DMS153 treated with DMSO at 0.1 percent for 48 hours (cell line): ENCODE measurements around the gene PHC3.
"Not testable (repeated sequence)": the region's sequence is repeated elsewhere in the genome, so short reads cannot be mapped to it uniquely, and the experiment has no call there.

Experiments
- DNase-seq: peaks from one replicate; lab custom pipeline; 2025; ENCODE audit not compliant: unreplicated experiment; lab: John Stamatoyannopoulos, UW

The PHC3 gene

DNA sequence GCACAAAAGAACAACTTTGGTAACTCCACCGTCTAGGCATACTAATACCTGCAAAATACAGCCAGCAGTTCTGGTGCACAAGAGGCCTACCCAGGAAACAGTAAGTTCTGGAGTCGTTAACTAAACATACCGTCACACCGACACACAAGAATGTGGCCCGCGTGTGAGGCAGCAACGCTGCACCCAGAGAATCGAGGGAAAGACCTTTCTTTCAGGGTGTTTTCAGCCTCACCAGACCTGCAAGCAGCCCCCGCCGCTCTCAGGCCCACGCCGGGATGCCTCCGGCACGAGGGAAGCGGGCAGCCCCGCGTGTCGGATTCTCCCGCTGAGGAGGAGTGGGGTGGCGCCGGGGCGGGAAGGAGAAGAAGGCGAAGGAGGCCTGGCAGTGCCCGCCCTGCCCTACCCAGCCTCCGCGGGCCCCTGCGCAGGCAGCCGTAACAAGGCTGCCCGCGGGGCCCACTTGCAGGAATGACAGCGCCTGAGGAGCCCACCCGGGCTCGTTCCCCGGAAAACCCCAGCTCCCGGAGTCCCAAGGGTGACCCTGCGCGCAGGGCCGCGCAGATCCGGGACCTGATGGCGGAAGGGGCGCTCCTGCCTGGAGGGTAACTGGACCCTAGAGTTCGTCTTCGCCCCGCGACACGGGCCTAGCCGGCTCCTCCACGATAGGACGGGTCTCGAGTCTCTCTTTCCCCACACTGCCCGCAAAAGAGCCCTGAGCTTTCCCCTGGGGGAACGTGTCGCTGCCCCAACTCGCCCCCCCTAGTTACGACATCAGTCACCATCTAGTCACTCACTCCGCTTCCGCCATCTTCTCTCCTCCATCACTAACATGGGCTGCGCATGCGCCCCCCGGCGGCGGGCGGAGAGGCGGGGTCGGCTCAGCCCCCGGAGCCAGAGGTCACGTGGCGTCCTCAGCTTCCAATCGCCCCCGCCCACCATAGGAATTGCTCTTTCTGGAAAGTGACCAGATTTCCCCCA lies at the start of gene PHC3:
Gene PHC3 (minus strand): TSS at position 826 of the 978 bp plus-strand sequence. CDS start 18 bp downstream, at position 808.
- DNase-seq: peak; percentile 88

GRCh38 chr3:170228093-170228766 lies 46.7 kb upstream of the PHC3 start:
- DNase-seq: no peak

DNA sequence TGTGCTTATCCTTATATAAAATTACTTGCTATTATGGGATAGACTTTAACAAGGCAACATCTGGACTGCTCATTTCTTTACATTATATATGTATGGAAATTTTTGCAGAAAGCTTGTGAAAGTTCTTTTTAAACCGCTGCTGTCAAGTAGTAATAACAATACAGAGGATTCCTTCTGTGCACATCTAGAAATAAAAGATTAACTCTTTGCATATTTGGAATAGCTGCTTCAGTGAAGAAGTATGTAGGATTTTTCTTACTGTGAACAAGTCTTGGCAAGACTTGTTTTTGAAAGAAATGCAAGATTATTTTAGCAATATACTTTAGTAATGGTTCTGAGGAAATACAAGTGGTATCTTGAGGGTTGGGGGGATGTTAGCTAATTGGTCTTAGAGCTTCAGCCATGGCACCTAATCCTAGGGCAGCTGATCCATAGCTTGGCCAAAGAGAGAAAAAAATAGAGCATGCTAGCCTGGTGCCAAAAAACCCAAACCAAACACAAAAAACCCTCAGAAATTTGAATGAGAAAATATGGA lies 45.0 kb upstream of the PHC3 start:
- no peak for DNase-seq

DNA sequence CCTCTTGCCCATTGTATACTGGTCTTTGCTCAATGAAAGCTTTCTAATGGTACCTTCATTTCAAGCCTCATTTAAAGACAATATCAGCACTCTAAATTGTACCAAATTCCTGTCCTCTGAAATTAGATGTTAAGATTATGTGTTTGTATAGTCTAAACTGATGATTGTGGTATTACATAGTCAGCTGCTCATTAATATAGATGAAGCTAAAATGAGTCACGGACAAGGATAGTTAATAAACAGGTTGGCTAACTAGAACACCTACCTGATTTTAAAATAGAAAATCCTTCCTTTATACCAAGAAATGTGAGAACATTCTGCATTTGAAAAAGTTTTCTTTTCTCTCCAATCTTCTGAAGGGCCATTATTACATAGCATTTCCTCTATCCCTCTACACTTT lies 43.6 kb upstream of the PHC3 start:
- no peak for DNase-seq

DNA sequence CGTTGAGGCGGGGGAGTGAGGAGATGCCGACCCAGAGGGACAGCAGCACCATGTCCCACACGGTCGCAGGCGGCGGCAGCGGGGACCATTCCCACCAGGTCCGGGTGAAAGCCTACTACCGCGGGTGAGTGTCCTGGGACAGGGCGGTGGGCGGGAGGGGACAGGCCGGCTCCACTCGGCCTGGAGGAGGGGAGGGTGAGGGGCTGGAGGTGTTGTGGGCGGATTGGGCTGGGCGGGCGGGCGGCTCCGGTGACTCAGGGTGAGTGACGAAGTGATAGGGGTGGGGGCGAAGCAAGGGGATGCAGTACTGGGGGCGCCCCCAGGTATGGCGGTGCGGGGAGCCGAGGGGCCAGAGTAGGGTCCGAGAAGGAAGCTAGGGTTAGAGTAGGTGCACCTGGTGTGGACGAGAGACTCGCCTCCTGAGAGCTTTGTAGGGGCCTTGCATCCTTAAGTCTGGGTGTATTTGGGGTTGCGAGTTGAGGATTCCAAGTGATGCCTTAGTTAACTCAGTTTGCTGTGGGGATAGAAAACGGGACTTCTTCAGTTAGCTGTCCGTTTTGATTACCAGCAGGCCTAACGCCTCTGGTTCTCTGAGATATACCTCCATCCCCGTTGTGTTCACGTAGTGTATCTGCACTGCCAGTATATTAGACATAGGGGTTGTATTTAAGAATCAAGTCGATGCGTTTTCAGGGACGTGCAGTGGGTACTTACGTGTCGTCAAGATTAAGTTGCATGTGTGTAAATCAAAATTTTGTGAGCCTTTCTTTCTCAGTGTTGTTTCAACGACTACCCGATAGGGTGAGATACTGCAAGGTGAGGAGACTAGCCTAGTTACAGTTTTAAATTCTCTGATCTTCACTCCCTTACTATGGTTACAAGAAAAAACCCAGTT lies 41.4 kb upstream of the PHC3 start:
- DNase-seq: peak; percentile 8

- DNase-seq: peak; percentile 94
These were observed 40.6 kb upstream of the PHC3 start, which contains the start of gene PRKCI for GRCh38 chr3:170221924-170222646. TSS of gene PRKCI (plus strand) at chr3:170222424. CDS start at chr3:170222670, 246 bp downstream.

DNA sequence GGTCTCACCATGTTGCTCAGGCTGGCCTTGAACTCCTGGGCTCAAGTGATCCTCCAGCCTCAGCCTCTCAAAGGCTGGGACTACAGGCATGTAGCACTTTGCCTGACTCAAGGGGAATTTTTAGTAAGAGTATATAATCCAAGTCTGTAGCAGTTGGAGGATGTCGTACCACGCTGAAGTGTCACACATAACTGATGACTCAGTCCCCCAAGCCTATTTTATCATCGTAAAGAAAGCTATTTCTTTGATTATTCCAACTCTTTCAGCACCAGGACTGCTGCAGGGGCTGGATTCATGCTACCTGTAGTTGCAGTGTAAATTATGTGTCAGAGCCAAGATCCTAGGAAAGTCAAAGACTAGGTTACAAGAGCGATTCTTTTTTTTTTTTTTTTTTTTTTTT lies 39.3 kb upstream of the PHC3 start:
- no peak for DNase-seq

DNA sequence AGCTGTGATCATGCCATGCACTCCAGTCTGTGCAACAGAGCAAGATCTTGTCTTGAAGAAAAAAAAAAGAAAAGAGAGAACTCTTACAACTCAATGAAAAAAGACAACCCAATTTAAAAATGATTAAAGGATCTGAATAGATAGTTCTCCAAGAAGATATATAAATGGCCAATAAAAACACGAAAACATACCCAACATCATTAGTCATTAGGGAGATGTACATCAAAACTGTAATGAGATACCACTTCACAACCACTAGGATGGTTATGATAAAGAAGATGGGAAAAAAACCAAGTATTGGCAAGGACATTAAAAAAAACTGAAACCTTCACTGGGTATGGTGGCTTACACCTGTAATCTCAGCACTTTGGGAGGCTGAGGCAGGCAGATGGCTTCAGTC lies 38.3 kb upstream of the PHC3 start:
- no peak for DNase-seq

GRCh38 chr3:170211668-170212067 lies 30.1 kb upstream of the PHC3 start:
- DNase-seq: no peak

- no peak for DNase-seq
These were observed 26.2 kb upstream of the PHC3 start for GRCh38 chr3:170207717-170208116.

DNA sequence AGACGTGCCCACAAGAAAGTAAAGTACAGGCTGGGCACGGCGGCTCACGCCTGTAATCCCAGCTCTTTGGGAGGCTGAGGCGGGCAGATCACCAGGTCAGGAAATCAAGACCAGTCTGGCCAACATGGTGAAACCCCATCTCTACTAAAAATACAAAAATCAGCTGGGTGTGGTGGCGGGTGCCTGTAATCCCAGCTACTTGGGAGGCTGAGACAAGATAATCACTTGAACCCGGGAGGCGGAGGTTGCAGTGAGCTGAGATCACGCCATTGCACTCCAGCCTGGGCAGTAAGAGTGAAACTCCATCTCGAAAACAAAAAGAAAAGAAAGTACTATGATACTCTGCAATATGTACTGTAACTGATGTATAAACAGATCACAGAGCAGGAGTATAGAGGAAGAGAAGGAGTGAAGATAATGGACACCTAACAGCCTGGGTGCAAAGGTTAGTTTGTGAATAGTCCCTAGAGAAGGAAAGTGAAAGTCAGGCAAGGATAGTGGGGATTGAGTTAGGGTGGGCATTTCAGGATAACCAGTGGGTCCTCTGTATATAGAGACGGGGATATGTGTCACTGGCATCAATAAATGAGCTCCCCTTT lies 24.7 kb upstream of the PHC3 start:
- not testable (repeated sequence) for DNase-seq

GRCh38 chr3:170205302-170205701 lies 23.8 kb upstream of the PHC3 start:
- no peak for DNase-seq

DNA sequence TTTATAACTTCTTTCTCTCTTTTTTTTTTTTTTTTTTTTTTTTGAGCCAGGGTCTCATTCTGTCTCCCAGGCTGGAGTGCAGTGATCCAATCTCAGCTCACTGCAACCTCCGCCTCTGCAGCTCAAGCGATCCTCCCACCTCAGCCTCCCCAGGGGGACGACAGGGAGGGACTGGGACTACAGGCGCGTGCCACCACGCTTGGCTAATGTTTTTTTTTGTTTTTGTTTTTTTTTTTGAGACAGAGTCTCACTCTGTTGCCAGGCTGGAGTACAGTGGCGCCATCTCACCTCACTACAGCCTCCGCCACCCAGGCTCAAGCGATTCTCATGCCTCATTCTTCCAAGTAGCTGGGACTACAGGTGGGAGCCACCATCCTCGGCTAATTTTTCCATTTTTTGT lies 23.0 kb upstream of the PHC3 start:
- no peak for DNase-seq

DNA sequence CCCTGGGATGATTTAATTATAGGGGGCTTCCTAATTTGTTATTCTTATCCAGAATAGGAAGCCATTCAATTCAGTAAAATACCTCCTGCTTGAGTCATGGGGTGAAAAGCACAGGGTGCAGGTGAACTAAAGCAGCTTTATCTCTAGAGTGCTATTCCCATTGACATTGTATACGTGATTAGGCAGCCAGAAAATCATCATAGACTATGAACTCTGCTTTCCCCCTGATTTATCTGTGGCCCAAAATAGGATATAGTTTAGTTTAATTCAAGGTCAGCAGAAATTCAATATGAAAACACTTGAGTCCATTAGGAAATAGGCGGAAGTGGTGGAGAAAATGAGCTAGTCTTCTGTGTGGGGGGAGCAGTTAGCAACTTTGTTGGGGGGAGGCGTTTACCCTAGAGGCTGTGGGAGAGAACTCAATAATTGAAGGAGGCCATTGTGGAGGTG lies 22.5 kb upstream of the PHC3 start:
- DNase-seq: no peak

DNA sequence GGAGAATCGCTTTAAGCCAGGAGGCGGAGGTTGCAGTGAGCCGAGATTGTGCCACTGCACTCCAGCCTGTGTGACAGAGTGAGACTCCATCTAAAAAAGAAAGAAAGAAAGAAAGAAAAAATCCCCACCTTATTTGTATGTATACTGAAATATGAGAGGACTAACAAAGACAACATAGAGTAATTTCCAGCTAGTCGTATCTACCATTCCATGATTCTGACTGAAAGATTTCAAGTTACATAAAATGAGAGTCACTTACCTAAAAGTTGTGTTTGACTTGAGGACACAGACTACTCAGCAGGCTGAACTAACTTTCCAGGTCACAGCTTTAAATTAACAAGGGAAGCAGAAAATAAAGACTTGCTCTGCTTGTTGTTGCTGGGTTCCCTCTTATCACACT lies 21.9 kb upstream of the PHC3 start:
- no peak for DNase-seq

DNA sequence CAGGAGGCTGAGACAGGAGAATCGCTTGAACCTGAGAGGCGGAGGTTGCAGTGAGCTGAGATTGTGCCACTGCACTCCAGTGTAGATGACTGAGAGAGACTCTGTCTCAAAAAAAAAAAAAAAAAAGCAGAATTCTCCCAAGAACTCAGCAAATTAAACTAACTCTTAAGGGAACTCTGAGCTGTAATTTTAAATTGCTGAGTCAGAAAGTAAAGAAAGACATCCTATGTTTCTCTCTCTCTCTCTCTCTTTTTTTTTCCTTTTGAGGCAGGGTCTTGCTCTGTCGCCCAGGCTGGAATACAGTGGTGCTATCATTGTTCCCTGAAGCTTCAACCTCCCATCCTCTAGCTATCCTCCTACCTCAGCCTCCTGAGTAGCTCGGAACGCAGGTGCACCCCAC lies 20.0 kb upstream of the PHC3 start:
- no peak for DNase-seq

DNA sequence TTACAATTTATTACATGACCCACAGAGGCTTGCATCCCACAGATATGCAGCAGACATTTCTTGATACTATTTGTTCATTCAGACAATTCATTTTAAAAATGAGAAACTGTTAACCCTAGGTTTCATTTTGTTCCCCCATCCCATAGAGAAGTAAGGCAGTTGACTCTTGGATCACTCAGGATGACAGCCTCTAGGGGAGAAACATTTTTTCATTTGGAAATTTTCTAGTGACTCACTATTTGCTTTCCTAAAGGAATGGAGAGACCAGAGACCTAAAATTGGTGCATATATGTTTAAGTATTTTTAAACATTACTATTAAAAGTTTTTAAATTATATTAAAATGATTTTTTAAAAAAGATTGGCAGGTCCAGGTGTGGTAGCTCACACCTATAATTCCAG lies 19.5 kb upstream of the PHC3 start:
- no peak for DNase-seq

GRCh38 chr3:170196833-170197232 lies 15.3 kb upstream of the PHC3 start:
- no peak for DNase-seq

DNA sequence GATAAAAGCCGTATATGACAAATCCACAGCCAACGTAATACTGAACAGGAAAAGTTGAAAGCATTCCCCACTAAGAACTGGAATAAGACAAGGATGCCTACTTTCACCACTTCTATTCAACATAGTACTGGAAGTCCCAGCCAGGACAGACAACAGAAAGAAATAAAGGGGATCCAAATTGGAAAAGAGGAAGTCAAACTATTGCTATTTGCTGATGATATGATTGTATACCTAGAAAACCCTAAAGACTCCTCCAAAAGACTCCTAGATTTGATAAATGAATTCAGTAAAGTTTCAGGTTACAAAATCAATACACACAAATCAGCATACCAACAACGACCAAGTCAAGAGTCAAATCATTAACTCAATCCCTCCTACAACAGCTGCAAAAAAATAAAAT lies 14.2 kb upstream of the PHC3 start:
- not testable (repeated sequence) for DNase-seq
